SH-SY5Y (cell line): ENCODE data around the gene TRIM9.

ENCODE experiments used
- GATA2 ChIP-seq: IDR thresholded peaks from 2 replicates; pipeline ENCODE4 v1.6.1; 2011; ENCODE audit warnings: mild to moderate bottlenecking, low read depth, low read length
- GATA3 ChIP-seq: IDR thresholded peaks from 2 replicates; pipeline ENCODE4 v1.6.1; 2011; ENCODE audit warnings: low read depth, mild to moderate bottlenecking, low read length, moderate library complexity

Gene TRIM9

GRCh38 chr14:51053157-51053556 lies 41.7 kb downstream of the TRIM9 start:
- TF ChIP-seq GATA3 (no peak), GATA2 (no peak)

GRCh38 chr14:51044961-51045360 lies 49.9 kb downstream of the TRIM9 start:
- TF ChIP-seq GATA2 = no peak
- TF ChIP-seq GATA3 = no peak

- TF ChIP-seq GATA3 (no peak), GATA2 (no peak)
These were observed 53.0 kb downstream of the TRIM9 start for GRCh38 chr14:51041883-51042282.

- TF ChIP-seq GATA2 (no peak), GATA3 (no peak)
These were observed 53.8 kb downstream of the TRIM9 start for GRCh38 chr14:51041108-51041531.

GRCh38 chr14:51039252-51039651 lies 55.7 kb downstream of the TRIM9 start:
- no peak for TF ChIP-seq GATA3
- no peak for TF ChIP-seq GATA2

- TF ChIP-seq GATA3 (no peak), GATA2 (no peak)
These were observed 59.2 kb downstream of the TRIM9 start for GRCh38 chr14:51035611-51036192.

- TF ChIP-seq GATA2 (no peak), GATA3 (no peak)
These were observed 65.8 kb downstream of the TRIM9 start for GRCh38 chr14:51028851-51029754.

- TF ChIP-seq GATA3 = no peak
- TF ChIP-seq GATA2 = no peak
These were observed 66.5 kb downstream of the TRIM9 start for GRCh38 chr14:51028361-51028760.

GRCh38 chr14:51024377-51024776 lies 70.5 kb downstream of the TRIM9 start:
- TF ChIP-seq GATA2 = no peak
- no peak for TF ChIP-seq GATA3

- no peak for TF ChIP-seq GATA3
- TF ChIP-seq GATA2 = no peak
These were observed 70.9 kb downstream of the TRIM9 start for GRCh38 chr14:51023964-51024363.

- TF ChIP-seq GATA2 (no peak), GATA3 (no peak)
These were observed 72.1 kb downstream of the TRIM9 start for GRCh38 chr14:51022769-51023168.

- peak; percentile 53; the same call in 1 of the 2 replicates for TF ChIP-seq GATA3
- peak; percentile 88 for TF ChIP-seq GATA2
These were observed 74.7 kb downstream of the TRIM9 start for GRCh38 chr14:51020024-51020710.

- no peak for TF ChIP-seq GATA3
- no peak for TF ChIP-seq GATA2
These were observed 75.8 kb downstream of the TRIM9 start for GRCh38 chr14:51019089-51019488.

- no peak for TF ChIP-seq GATA3
- no peak for TF ChIP-seq GATA2
These were observed 76.4 kb downstream of the TRIM9 start for GRCh38 chr14:51018521-51018920.
